Measurements from ENCODE around the gene CASQ2.

GRCh38 chr1:115706587-115707425 lies 61.7 kb downstream of the CASQ2 start:
- peak; percentile 90 for TF ChIP-seq CTCF (IDR thresholded peaks at IDR 0.05)
- no peak for TF ChIP-seq ZFX (IDR thresholded peaks at IDR 0.05; ENCODE audit: borderline replicate concordance)
